ENCODE results near the gene TMC5.
"Not testable (repeated sequence)": the region's sequence is repeated elsewhere in the genome, so short reads cannot be mapped to it uniquely, and the experiment has no call there.

The TMC5 gene

DNA sequence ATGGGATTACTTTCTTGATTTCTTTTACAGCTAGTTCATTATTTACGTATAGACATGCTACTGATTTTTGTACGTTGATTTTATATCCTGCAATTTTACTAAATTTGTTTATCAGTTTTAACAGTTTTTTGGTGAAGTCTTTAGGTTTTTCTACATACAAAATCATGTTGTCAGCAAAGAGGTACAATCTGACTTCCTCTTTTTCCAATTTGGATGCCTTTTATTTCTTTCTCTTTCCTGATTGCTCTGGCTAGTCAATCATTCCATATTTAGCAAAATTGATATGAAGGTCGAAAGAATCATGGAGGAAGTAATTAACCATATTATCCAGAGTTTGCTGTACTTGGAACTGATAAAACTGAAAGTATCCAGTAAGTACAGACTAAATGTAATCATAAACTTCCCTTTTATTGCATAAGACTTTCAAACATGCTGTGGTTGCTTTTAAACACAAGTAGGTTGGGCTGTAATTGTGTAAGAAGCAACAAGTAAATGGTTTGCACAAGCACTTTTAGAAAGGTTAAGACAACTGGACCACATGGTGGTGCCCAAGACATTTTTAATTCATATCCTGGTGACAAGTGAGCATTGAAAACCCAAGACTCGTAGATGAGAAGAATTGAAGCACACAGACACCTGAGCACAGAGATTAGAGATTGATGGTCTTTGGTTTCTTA, 95.8 kb downstream of the TMC5 start:
- DNase-seq: no peak

DNA sequence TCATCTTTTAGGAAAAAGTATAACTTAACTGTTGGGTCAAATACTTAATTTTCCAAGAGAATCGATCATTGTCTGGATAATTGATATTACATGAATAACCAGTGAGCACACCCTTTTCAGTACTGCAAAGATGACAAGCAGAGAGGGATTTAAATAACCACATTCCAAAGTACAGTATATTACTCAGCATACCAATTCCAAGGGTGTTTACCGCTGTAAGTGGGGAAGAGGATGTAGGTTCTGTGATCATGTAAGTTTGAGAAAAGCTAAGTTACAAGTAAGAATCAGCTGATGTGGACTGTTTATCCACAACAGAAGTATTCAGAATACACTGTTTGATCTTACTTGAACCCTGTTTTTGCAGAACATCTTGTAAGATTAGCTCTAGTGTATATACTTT, 98.1 kb downstream of the TMC5 start:
- DNase-seq: no peak

DNA sequence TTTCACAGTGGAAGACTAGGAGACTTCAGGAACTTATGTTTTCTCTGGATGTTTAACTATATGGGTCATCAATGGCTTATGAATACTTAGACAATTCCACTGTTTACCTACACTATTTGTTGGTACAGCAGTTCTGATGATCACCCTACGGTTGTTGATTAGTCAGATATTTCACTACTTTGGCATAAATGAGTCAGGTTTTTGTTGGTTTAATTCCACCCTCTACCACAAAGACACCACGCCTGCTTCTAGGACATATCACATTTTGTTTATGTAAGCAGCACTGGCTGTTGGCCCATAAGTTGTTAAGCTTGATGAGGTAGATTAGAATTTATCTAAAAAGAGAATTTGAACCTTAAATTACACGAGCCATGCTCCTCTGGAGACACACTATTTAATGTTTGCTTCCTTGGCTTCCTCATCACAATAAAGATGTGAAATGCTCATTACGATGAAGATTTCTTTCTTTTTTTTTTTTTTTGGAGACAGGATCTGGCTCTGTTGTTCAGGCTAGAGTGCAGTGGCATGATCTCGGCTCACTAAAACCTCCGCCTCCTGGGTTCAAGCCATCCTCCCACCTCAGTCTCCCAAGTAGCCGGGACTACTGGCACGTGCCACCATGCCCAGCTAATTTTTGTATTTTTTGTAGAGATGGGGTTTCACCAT, 99.9 kb downstream of the TMC5 start:
- no peak for DNase-seq

DNA sequence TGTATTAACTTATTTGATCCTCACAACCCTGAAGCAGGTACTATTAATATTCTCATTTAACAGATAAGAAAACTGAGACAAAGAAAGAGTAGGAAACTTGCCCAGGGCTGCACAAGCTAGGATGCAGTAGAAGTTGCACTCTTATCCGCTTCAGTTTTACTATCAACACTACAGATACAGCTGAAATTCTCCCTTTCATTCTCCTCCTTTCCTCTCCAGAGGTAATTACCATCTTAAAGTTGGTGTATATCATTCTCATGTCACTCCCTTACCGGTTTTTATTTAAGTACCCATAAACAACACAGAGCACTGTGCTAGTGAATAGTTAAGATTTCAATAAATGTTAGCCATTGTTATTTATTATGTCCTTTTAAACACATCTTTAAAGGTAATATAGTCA, 100.7 kb downstream of the TMC5 start:
- DNase-seq: no peak

DNA sequence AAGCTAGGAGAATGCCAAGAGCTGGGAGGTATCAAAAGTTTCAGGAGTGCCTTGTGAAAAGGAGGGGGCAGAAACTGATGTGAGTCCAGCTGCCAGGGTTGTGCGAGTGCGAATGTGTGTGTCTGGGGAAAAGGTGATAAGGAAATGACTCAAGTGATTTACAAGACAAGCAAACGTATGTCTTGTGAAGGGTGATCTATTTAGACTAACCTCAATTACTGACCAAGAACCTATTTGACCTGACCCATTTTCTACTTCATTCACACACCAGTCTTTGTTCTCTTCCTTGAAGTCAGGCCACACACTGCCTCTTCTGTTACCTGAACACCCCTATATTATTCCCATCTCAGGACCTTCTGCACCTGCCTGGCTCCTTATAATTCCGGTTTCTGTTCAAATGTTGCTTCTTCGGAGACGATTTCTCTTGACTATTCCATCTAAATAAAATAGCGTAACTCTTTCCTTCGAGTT, 103.2 kb downstream of the TMC5 start:
- DNase-seq: no peak

DNA sequence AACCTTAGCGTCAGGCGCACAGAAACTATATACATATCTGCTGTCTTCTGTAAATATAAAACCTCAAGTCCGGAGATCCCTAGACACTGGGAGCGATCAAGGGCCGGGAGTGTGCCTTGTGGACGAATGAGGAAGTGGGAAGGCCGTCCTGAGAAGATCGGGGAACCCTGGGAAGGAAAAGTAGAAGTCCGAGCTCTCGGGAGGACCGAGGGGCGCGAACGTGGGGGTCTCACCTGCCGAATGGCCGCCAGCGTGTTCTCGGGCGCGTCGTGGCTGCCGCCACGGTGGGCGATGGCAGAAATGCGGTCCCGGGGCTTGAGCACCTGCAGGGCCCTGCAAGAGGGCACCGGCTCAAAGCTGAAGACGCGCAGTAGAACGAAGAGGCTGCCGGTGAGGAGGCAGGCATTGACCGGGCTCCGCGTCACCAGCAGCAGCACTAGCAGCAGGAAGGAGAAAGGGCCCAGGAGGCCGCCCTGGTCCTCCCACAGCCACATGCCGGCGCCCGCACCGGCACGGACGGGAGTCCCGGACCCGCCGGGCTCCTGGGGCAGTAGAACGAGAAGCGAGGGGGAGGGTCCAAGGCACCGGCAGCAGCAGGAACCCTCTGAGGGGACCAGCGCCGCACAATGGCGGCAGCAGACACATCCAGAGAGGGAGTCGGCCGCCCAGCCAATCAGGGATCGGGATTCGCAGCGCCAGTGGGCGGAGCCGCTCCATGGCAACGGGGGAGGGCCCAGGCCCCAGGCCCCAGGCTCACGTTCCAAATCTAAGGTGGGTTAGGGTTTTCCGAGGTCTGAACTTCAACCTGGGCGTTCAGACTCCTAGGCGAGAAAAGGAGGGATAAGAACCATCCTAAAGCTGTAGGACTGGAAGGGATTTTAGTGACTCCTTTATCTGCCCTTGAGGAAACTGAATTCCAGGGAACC, 104.1 kb downstream of the TMC5 start, which contains the start of gene GDE1:
TSS of gene GDE1 (minus strand) at position 628 of the 926 bp plus-strand sequence. CDS start at position 494, 134 bp downstream.
- DNase-seq: peak; percentile 98

DNA sequence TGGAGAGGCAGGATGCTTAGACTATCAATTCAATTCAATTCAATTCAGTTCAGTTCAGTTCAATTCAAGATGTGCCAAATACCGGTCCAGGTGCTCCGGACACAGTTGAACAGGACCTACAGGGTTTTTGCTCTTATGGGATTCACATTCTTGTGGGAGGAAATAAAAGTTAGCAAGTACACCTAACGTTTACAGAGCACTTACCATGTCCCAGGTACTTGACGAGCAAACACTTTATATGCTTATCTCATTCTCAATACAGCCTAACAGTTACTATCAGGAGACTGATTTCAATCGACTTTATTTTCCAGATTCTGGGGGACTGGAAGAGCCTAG, 104.7 kb downstream of the TMC5 start:
- DNase-seq: no peak

DNA sequence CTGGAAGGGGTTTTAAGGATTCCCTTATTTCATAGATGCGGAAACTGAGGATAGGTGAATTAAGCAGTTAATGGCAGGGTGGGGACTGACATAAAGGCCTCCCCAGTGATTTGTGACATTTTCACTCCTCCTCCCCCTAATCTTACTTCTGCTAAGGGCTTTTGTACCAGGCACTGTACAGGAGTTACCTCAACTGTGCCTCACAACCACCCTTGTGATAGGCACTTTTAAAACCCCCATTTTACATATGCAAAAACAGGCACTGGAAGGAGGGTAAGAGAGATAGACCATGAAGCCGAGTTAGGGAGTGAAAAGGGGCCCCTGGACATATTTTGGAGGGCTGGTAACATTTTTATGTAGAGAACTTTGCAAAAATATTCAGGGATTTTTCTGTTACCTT, 105.1 kb downstream of the TMC5 start:
- DNase-seq: no peak

DNA sequence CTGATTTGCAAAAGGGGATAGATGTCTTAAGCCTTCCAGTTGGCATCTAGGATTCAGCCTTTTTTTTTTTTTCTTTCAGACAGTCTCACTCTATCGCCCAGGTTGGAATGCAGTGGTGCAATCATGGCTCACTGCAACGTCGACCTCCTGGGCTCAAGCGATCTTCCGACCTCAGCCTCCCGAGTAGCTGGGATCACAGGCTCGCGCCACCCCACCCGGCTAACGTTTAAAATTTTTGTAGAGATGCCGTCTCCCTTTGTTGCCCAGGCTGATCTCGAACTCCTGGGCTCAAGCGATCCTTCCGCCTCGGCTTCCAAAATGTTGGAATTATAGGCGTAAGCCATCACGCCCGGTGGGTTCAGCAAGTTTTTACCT, 105.5 kb downstream of the TMC5 start:
- DNase-seq: no peak

DNA sequence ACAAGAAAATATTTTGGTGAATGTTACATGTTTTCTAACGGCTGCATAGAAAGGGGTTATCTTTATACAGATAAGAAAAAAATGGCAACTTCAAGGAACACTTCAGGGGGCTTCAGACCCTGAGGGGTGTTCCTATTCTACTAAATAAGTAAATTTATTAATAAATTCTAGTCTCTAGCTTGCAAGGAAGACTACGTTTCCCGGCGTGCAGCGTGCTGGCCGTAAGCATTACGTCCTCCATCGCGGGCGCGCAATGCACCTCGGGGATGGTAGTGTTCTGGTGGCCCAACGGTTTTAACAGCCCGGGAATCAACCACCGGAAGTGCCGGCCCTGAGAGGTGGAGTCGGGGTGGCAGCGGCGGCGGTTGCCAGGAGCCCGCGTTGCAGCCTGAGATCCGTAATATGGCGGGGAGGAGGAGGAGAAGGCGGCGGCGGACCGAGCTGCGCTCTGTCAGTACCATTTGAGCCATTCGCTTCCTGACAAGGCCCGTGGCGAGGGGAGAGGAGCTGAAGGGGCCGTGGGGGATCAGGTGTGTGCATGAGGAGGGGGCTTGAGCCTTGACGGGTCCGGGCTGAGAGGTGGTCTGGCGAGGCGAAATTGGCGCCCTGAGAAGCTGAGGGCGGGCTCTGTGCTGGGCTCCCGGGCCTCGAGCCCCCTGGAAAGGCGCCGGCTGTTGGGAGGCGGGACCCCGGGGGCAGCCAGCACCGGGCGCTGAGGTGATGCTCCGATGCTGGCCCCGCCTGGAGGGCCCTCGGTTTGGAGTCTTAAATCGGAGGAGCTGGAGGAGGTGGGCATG, 106.1 kb downstream of the TMC5 start, which contains the start of gene CCP110:
TSS of gene CCP110 (plus strand) at position 384 of the 797 bp plus-strand sequence. CDS start 3,940 bp downstream, outside the sequence.
- DNase-seq: peak; percentile 98

DNA sequence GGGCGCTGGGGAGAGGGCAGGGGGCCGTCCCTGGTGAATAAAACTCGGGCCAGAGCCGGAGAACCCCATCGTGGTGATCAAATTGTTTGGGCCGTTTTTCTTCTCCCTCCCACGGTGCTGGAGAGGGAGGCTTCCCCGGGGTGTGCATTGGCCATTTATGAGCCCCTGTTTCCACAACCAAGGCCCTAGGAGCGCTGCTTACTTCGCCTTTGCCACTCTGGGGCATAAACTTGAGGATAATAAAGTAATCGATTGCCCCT, 106.6 kb downstream of the TMC5 start:
- no peak for DNase-seq

DNA sequence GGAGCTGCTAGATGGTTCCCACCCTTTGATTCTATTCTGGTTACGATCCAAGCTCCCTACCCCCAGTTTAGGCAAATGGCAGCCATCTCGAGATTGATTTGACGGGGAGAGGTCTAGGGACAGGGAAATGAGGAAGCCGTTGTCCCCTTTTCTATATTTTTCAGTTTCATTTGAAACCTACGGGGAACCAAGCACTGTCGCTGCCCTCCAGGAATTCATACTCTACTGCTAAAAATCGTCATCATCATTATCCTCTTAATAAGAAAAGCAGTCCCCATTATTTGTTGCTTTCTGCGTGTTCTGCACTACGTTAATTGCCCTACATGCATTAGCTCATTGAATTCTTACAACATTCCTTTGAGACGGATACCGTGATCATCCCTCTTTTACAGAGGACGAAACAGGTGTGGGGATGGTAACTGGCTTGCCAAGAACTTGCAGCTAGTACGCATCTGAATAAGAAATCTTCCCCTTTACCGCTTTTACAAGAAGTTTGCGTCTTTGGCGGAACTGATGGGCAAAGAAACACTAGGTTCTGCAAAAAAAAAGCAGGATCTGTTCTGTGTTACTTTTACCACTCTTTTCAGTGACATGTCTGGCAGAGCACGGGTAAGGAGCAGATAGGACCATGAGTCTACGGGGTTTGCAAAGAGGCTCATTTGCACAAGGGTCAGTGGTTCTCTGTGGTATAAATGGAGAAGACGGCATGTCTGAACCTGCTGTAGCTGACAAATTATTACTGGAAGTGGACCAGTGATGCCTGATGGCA, 107.1 kb downstream of the TMC5 start:
- peak; percentile 48 for DNase-seq

DNA sequence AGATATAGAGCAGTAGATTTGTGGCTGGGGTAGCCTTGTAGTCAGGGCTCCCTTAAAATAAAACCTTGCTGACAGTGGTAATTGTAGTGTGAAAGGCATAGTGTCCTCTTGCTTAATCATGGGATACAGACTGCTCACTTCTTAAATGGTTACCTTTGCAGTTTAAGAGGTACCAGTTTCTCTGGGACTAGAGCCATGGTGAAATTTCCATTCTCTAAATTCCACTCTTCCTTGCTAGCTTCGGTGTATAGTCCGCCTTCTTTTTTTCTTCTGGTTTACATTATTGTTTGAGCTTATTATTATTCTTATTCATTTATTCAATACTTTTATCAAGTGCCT, 107.7 kb downstream of the TMC5 start:
- no peak for DNase-seq

DNA sequence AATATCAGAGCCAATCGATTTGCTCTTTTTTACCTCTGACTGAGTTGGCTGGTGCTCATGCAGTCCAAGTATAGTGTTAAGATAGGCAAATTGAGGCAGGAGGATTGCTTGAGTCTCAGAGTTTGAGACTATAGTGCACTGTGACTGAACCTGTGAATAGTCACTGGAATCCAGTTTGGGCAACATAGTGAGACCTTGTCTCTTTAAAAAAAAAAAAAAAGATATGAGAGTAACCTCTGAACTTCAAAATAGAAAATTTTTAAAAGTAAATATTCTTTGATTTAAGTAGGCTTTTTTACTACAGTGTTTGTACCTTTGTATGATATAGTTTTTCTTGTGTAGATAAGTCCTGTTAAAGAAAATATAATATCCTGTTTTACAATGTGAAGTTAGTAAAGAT, 109.5 kb downstream of the TMC5 start:
- DNase-seq: no peak

DNA sequence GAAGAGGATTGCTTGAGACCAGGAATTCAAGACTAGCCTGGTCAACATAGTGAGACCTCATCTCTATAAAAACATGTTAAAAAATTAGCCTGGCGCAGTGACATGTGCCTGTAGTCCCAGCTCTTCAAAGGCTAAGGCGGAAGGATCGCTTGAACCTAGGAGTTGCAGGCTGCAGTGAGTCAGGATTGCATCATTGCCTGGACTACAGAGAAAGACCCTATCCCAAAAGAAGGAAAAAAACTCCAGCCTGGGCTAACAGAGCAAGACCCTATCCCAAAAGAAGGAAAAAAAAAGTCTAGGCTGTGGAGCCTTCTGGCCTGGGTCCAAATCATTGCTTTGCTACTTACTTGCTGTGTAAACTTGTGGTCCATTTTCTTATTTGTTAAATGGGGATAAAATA, 111.0 kb downstream of the TMC5 start:
- no peak for DNase-seq

DNA sequence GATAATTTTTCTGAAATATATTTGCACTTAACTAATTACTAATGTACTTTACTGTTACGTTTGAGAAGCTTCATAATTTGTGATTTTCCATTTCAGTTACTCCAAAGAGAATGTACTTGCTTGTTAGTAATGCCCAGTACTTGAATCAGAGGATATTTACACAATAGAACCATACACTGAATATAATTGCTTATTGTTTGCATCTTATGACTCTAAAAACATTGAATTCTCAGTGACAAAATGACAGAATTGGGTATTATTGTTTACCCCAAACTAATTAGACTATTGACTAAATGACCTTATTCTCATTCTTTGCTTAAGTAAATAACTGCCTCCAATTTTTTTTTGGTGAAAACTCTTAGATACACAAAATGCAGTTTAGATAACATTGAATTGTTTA, 114.9 kb downstream of the TMC5 start:
- peak; percentile 61 for DNase-seq

DNA sequence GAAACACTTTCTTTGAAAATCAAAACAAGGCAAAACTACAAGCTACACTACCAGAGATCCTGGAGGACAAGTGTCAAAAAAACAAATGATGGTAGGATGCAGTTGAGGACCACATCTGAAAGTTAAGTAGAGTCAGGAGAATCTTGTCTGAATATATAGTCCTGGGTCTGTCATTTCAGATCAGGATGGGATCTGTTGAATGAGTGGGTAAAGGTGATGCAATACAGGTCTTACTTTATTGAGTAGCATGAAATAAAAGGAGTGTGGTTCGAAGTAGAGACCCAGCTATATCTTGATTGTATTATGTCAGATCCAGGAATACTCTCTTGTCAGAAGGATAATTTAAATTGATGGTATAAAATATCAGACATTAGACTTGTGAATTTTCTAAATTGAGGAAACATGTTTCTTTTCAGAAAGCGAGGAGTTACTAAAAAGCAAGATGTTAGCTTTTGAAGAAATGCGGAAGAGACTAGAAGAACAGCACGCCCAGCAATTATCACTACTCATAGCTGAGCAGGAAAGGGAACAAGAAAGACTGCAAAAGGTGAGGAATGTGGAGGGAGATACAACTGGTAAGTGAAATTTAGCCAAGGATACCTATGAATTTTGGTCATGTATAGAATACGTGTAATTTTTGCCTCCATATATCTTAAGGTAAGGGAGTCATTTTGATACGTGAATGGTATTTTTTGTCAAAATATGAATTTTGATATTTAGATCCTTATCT, 122.7 kb downstream of the TMC5 start:
- DNase-seq: no peak

DNA sequence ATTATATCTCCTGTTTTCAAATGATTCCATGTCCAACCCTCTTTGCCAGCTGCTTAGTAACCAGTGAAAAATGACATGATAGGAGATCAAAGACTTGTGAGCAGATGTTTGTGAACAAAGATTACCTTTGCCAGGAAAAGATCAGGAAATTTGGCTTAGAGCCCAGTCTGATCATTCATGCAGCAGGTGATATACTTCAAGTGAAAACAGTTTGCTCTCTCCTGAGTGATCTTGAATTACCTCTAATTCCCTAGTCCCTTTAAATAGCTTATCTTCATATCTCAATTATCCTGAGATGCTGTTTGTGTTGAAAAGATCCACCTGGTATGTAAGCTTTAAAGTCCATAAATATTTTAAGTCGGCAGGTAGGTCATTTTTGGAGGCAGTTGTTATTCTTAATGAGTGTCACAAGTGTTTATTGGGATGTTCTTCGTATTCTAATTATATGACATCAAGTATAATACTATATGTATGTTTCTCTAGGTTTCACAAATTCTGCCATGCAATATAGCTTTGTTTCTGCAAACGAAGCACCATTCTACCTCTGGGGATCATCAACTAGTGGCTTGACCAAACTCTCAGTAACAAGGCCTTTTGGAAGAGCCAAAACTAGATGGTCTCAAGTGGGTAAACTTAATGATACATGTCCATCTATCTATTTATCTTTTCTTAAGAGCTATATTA, 124.6 kb downstream of the TMC5 start:
- DNase-seq: no peak

DNA sequence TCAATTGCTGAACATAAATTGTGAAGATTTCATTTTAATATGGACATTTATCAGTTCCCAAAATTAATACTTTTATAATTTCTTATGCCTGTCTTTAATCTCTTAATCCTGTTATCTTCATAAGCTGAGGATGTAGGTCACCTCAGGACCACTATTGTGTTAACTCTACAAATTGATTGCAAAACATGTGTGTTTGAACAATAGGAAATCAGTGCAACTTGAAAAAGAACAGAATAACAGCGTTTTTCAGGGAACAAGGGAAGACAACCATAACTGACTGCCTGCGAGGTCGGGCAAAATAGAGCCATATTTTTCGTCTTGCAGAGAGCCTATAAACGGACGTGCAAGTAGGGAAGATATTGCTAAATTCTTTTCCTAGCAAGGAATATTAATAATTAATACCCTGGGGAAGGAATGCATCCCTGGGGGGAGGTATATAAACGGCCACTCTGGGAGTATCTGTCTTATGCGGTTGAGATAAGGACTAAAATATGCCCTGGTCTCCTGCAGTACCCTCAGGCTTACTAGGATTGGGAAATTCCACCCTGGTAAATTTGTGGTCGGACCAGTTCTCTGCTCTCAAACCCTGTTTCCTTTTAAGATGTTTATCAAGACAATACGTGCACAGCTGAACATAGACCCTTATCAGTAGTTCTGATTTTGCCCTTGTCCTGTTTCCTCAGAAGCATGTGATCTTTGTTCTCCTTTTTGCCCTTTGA, 125.8 kb downstream of the TMC5 start:
- DNase-seq: not testable (repeated sequence)

DNA sequence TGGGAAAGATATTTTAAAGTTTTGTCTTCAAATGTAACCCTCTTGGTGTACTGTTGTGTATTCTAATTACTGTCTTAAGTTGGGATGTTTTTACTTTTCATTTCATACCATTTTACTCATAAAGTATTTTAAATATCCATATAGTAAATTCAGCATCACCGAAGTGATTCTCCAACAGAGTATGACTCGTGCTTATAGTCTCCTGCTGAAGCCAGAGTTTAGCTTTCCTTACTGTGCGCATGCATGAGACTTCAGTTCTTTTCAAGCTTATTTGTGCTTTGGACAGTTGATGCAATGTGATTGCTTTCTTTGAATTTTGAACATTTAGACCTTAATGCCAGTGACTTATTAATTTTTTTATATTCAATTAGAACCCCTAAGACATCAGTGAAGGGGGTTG, 130.5 kb downstream of the TMC5 start:
- no peak for DNase-seq

Measured in midbrain (tissue), 1 donor.